ENCODE data around the gene DNAH1.

DNA sequence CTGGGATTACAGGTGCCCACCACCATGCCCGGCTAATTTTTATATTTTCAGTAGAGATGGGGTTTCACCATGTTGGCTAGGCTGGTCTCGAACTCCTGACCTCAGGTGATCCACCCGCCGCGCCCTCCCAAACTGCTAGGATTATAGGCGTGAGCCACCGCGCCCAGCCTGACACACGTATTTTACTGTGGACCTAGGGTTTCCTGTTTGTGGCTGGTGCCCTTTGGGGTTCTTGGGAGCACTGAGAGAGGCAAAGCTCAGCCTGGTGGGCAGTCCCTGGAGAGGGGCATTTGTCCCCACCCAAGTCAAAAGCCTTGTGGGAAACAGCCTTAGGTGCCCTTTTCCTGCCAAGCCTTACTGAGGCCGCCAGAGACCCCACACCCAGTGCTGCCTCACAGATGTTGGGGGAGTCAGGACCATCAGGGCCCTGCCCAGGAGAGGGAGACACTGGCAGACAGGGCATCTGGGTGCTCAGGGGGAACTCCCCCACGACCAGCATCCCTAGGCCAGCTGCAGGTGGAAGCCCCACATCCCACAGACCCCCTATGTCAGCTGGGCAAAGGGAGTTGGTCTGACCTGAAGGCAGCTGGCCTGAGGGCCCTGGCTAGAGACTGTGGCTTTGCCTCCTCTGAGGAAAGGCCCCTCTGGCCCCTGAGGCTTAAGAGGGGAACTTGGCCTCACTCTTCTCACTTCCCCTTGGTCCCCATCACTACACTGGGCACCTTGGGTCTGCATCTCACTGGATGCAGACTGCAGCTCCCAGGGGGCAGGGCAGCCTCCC, 35.1 kb downstream of the DNAH1 start:
- no peak for TF ChIP-seq EZH2phosphoT487 (IDR thresholded peaks at IDR 0.05; ENCODE audit: insufficient read depth, low read depth)
- no peak for TF ChIP-seq EZH2 (IDR thresholded peaks at IDR 0.05; ENCODE audit: insufficient read depth, poor library complexity, severe bottlenecking)
